Stimulated activated CD8-positive, alpha-beta memory T cell treated with anti-CD3 and anti-CD28 coated beads, Interleukin-12 subunit alpha, Interleukin-12 subunit beta, amount 100 ng/mL, for 1 hour (primary cell): Measurements from ENCODE around the gene PRDX4.
A peak's percentile ranks its signal among the peaks of the same experiment; 100 is the strongest.
"Not testable (repeated sequence)": the region's sequence is repeated elsewhere in the genome, so short reads cannot be mapped to it uniquely, and the experiment has no call there.

Source experiments
- DNase-seq: peaks from one replicate; pipeline ENCODE4 v3.0.0-alpha.2; 2020; ENCODE audit warnings: low read depth

The PRDX4 gene

GRCh38 chrX:23667239-23668177, at the start of gene PRDX4:
Gene PRDX4 (plus strand): TSS chrX:23667493. CDS start chrX:23667571, 78 bp downstream.
- DNase-seq, result peak; percentile 45

GRCh38 chrX:23621621-23622265, 45.5 kb upstream of the PRDX4 start:
- no peak for DNase-seq

- DNase-seq, result no peak
Measured at GRCh38 chrX:23623797-23624196, 43.5 kb upstream of the PRDX4 start.

GRCh38 chrX:23626651-23627050, 40.6 kb upstream of the PRDX4 start:
- no peak for DNase-seq

- DNase-seq, result no peak
Measured at GRCh38 chrX:23628131-23628530, 39.2 kb upstream of the PRDX4 start.

- DNase-seq, result no peak
Measured at GRCh38 chrX:23631136-23631535, 36.2 kb upstream of the PRDX4 start.

GRCh38 chrX:23633834-23634580, 33.3 kb upstream of the PRDX4 start:
- no peak for DNase-seq

GRCh38 chrX:23637187-23637586, 30.1 kb upstream of the PRDX4 start:
- no peak for DNase-seq

GRCh38 chrX:23643020-23643419, 24.3 kb upstream of the PRDX4 start:
- DNase-seq, result no peak

- no peak for DNase-seq
Measured at GRCh38 chrX:23644744-23645143, 22.5 kb upstream of the PRDX4 start.

- DNase-seq, result no peak
Measured at GRCh38 chrX:23656091-23656490, 11.2 kb upstream of the PRDX4 start.

- no peak for DNase-seq
Measured at GRCh38 chrX:23656684-23657083, 10.6 kb upstream of the PRDX4 start.

GRCh38 chrX:23659339-23659738, 8.0 kb upstream of the PRDX4 start:
- no peak for DNase-seq

- not testable (repeated sequence) for DNase-seq
Measured at GRCh38 chrX:23660083-23660765, 7.1 kb upstream of the PRDX4 start.

GRCh38 chrX:23660766-23661132, 6.5 kb upstream of the PRDX4 start:
- DNase-seq, result no peak

GRCh38 chrX:23661671-23662070, 5.6 kb upstream of the PRDX4 start:
- DNase-seq, result no peak

GRCh38 chrX:23662187-23662586, 5.1 kb upstream of the PRDX4 start:
- DNase-seq, result no peak

GRCh38 chrX:23662853-23663252, 4.4 kb upstream of the PRDX4 start:
- DNase-seq, result no peak

- no peak for DNase-seq
Measured at GRCh38 chrX:23664496-23664895, 2.8 kb upstream of the PRDX4 start.

- no peak for DNase-seq
Measured at GRCh38 chrX:23666282-23666681, 1.0 kb upstream of the PRDX4 start.

- DNase-seq, result no peak
Measured at GRCh38 chrX:23668335-23668734, 1.0 kb downstream of the PRDX4 start.

- no peak for DNase-seq
Measured at GRCh38 chrX:23670528-23670927, 3.2 kb downstream of the PRDX4 start.
